GM19328 (cell line): Measurements from ENCODE around the gene INTS3.
"Not testable (repeated sequence)": the region's sequence is repeated elsewhere in the genome, so short reads cannot be mapped to it uniquely, and the experiment has no call there.

Experiments
- ATAC-seq: cut with Tn5 transposase; IDR thresholded peaks from one replicate; pipeline ENCODE4 v1.9.1; 2021; ENCODE audit warnings: mild to moderate bottlenecking, moderate library complexity; ENCODE audit not compliant: unreplicated experiment

Gene INTS3

GRCh38 chr1:153705484-153705883 lies 22.4 kb upstream of the INTS3 start:
- ATAC-seq: no peak

- ATAC-seq: no peak
These were observed 16.8 kb upstream of the INTS3 start for GRCh38 chr1:153711026-153711425.

- ATAC-seq: not testable (repeated sequence)
These were observed 11.6 kb upstream of the INTS3 start for GRCh38 chr1:153716211-153716610.

GRCh38 chr1:153717330-153717729 lies 10.5 kb upstream of the INTS3 start:
- ATAC-seq: no peak

- no peak for ATAC-seq
These were observed 4.2 kb upstream of the INTS3 start for GRCh38 chr1:153723687-153724086.

- ATAC-seq: not testable (repeated sequence)
These were observed 3.2 kb upstream of the INTS3 start for GRCh38 chr1:153724634-153725033.

- no peak for ATAC-seq
These were observed 636 bp downstream of the INTS3 start for GRCh38 chr1:153728305-153729066.

- no peak for ATAC-seq
These were observed 2.7 kb downstream of the INTS3 start for GRCh38 chr1:153730468-153730988.

GRCh38 chr1:153733970-153734369 lies 6.1 kb downstream of the INTS3 start:
- no peak for ATAC-seq

GRCh38 chr1:153734396-153735089 lies 6.7 kb downstream of the INTS3 start:
- no peak for ATAC-seq

- ATAC-seq: no peak
These were observed 7.2 kb downstream of the INTS3 start for GRCh38 chr1:153735090-153735420.

- no peak for ATAC-seq
These were observed 14.1 kb downstream of the INTS3 start for GRCh38 chr1:153741986-153742385.

- ATAC-seq: no peak
These were observed 14.7 kb downstream of the INTS3 start for GRCh38 chr1:153742411-153743142.

- no peak for ATAC-seq
These were observed 17.6 kb downstream of the INTS3 start for GRCh38 chr1:153745417-153745816.

GRCh38 chr1:153746174-153746573 lies 18.3 kb downstream of the INTS3 start:
- ATAC-seq: no peak

GRCh38 chr1:153748903-153749302 lies 21.1 kb downstream of the INTS3 start:
- ATAC-seq: no peak

GRCh38 chr1:153749408-153750005 lies 21.7 kb downstream of the INTS3 start:
- peak; percentile 77 for ATAC-seq

GRCh38 chr1:153750026-153750995 lies 22.5 kb downstream of the INTS3 start:
- no peak for ATAC-seq

- no peak for ATAC-seq
These were observed 24.2 kb downstream of the INTS3 start for GRCh38 chr1:153752072-153752471.

GRCh38 chr1:153752571-153753195 lies 24.8 kb downstream of the INTS3 start:
- ATAC-seq: no peak
